Muscle of leg (tissue), 11 donors: ENCODE measurements around the gene RPL28. TPM values are rescaled to one million over a fixed set of nuclear protein-coding genes. Genes with fewer than 3 reads are reported as not detected.
"Not testable (repeated sequence)": the region's sequence is repeated elsewhere in the genome, so short reads cannot be mapped to it uniquely, and the experiment has no call there.

Experiments used
- DNase-seq: peaks from one replicate; pipeline ENCODE4 v3.0.0; 2013
- H3K27ac ChIP-seq: one replicate; pipeline ENCODE4 v1.5.1; 2013; ENCODE audit warnings: mild to moderate bottlenecking, low read length, control low read depth
- H3K27me3 ChIP-seq: one replicate; pipeline ENCODE4 v1.6.1; 2013; ENCODE audit warnings: low read length; ENCODE audit not compliant: control insufficient read depth, insufficient read depth
- H3K36me3 ChIP-seq: one replicate; pipeline ENCODE4 v1.6.1; 2013; ENCODE audit warnings: low read length; ENCODE audit not compliant: control insufficient read depth, insufficient read depth
- H3K4me1 ChIP-seq: one replicate; pipeline ENCODE4 v1.6.1; 2013; ENCODE audit warnings: low read length; ENCODE audit not compliant: control insufficient read depth, insufficient read depth
- H3K4me3 ChIP-seq: one replicate; pipeline ENCODE4 v1.5.1; 2013; ENCODE audit warnings: low read length, control low read depth
- H3K9me3 ChIP-seq: replicated peaks from 2 replicates; pipeline ENCODE4 v1.6.1; 2013; ENCODE audit warnings: low read depth, low read length; ENCODE audit not compliant: control insufficient read depth
- WGBS: methylation state at CpG from one replicate; pipeline ENCODE4 v1.1.5; 2013; ENCODE audit warnings: missing lambda C conversion rate; ENCODE audit not compliant: insufficient coverage; 5-methylcytosine and 5-hydroxymethylcytosine counted together
- polyA plus RNA-seq, 8 donors: library from polyadenylated mRNA; unstranded; fragments of 120-200 nt; gene quantifications; one replicate each; pipeline versions ENCODE4 v1.2.1 to v1.2.3, GENCODE V29; 2013; ENCODE audit warnings: inconsistent platforms in 1 of 8, low replicate concordance in 1 of 8; ENCODE audit not compliant: insufficient read length in 8 of 8, insufficient read depth in 1 of 8
- total RNA-seq: library from RNA; stranded (reverse); fragments of 120-200 nt; gene quantifications from one replicate; pipeline ENCODE4 v1.2.4, GENCODE V29; 2013

The RPL28 gene
- total and polyA plus RNA-seq, 9 donors = 463 to 2,410 (median 1,826) TPM

GRCh38 chr19:55441319-55441691, 55.6 kb downstream of the RPL28 start:
- no peak overlapping the region for H3K27ac ChIP-seq
- H3K36me3 ChIP-seq = no peaks in the 10 kb centered on the region
- H3K27me3 ChIP-seq = peaks cover 79% of the 10 kb centered on the region
- H3K4me1 ChIP-seq = peaks cover 11% of the 10 kb centered on the region
- H3K9me3 ChIP-seq = no peaks in the 10 kb centered on the region
- H3K4me3 ChIP-seq = no peak overlapping the region
- DNase-seq = no peak
- WGBS = 2% methylated on average over 21 of the region's 21 CpGs

- H3K4me1 ChIP-seq = peaks cover 11% of the 10 kb centered on the region
- H3K27ac ChIP-seq = no peak overlapping the region
- H3K4me3 ChIP-seq = no peak overlapping the region
- DNase-seq = no peak
- peaks cover 84% of the 10 kb centered on the region for H3K27me3 ChIP-seq
- WGBS = 2% methylated on average over 25 of the region's 39 CpGs
- H3K9me3 ChIP-seq = no peaks in the 10 kb centered on the region
- H3K36me3 ChIP-seq = no peaks in the 10 kb centered on the region
Observed at GRCh38 chr19:55441692-55442321, 56.1 kb downstream of the RPL28 start.

GRCh38 chr19:55442372-55442961, 56.7 kb downstream of the RPL28 start:
- Histone ChIP-seq H3K27ac (no peak overlapping the region), H3K27me3 (peaks cover 88% of the 10 kb centered on the region), H3K9me3 (no peaks in the 10 kb centered on the region), H3K36me3 (no peaks in the 10 kb centered on the region), H3K4me3 (no peak overlapping the region), H3K4me1 (peaks cover 10% of the 10 kb centered on the region)
- no peak for DNase-seq
- under 1% methylated on average over 65 of the region's 72 CpGs for WGBS

- Histone ChIP-seq H3K9me3 (no peaks in the 10 kb centered on the region), H3K27ac (no peak within 1 kb of the TSS), H3K4me1 (peaks cover 8% of the 10 kb centered on the region), H3K36me3 (no peaks in the 10 kb centered on the region), H3K27me3 (peaks cover 91% of the 10 kb centered on the region), H3K4me3 (no peak within 1 kb of the TSS)
- WGBS = 2% methylated on average over 40 of the region's 43 CpGs
- DNase-seq = no peak
Observed at GRCh38 chr19:55443045-55443823, 57.5 kb downstream of the RPL28 start, which contains the start of gene SHISA7. TSS of gene SHISA7 (minus strand) at chr19:55443300. CDS start at chr19:55442863, 437 bp downstream.

- no peak for DNase-seq
- no peaks in the 10 kb centered on the region for H3K36me3 ChIP-seq
- H3K9me3 ChIP-seq = no peaks in the 10 kb centered on the region
- no peak overlapping the region for H3K27ac ChIP-seq
- peaks cover 8% of the 10 kb centered on the region for H3K4me1 ChIP-seq
- peaks cover 86% of the 10 kb centered on the region for H3K27me3 ChIP-seq
- 49% methylated on average over 6 of the region's 18 CpGs for WGBS
- H3K4me3 ChIP-seq = no peak overlapping the region
Observed at GRCh38 chr19:55443824-55444480, 58.2 kb downstream of the RPL28 start.

- no peak for DNase-seq
- Histone ChIP-seq H3K9me3 (no peaks in the 10 kb centered on the region), H3K36me3 (no peaks in the 10 kb centered on the region), H3K4me3 (no peak overlapping the region), H3K27ac (no peak overlapping the region), H3K27me3 (peaks cover 86% of the 10 kb centered on the region), H3K4me1 (peaks cover 8% of the 10 kb centered on the region)
- 47% methylated on average over 10 of the region's 11 CpGs for WGBS
Observed at GRCh38 chr19:55444646-55445045, 58.9 kb downstream of the RPL28 start.

- H3K27ac ChIP-seq = no peak overlapping the region
- H3K27me3 ChIP-seq = peaks cover 85% of the 10 kb centered on the region
- DNase-seq = no peak
- no peaks in the 10 kb centered on the region for H3K4me1 ChIP-seq
- H3K9me3 ChIP-seq = no peaks in the 10 kb centered on the region
- H3K4me3 ChIP-seq = no peak overlapping the region
- no peaks in the 10 kb centered on the region for H3K36me3 ChIP-seq
- 81% methylated on average over 3 of the region's 8 CpGs for WGBS
Observed at GRCh38 chr19:55446060-55446459, 60.3 kb downstream of the RPL28 start.

- no peak for DNase-seq
- Histone ChIP-seq H3K9me3 (no peaks in the 10 kb centered on the region), H3K4me1 (peaks cover 12% of the 10 kb centered on the region), H3K27ac (no peak overlapping the region), H3K4me3 (no peak overlapping the region), H3K27me3 (peaks cover 87% of the 10 kb centered on the region), H3K36me3 (no peaks in the 10 kb centered on the region)
- 30% methylated on average over 13 of the region's 16 CpGs for WGBS
Observed at GRCh38 chr19:55447421-55448174, 61.9 kb downstream of the RPL28 start.

GRCh38 chr19:55448175-55448490, 62.4 kb downstream of the RPL28 start:
- Histone ChIP-seq H3K27me3 (peaks cover 87% of the 10 kb centered on the region), H3K4me1 (peaks cover 17% of the 10 kb centered on the region)
- DNase-seq, H3K9me3 ChIP-seq, H3K27ac ChIP-seq, H3K4me3 ChIP-seq, H3K36me3 ChIP-seq: not testable (repeated sequence)
- WGBS = 79% methylated on average over 4 of the region's 5 CpGs
